H7 (cell line): Measurements from ENCODE around the gene COX6B2. TPM values are rescaled to one million over a fixed set of nuclear protein-coding genes. Genes with fewer than 3 reads are reported as not detected.

Experiments
- DNase-seq: peaks from one replicate; pipeline ENCODE4 v3.0.0; 2012
- H3K27me3 ChIP-seq: 2 replicates; pipeline ENCODE4 v1.6.0; 2011; ENCODE audit warnings: mild to moderate bottlenecking, low read length; ENCODE audit not compliant: control insufficient read depth, insufficient read depth
- H3K36me3 ChIP-seq: replicated peaks from 2 replicates; pipeline ENCODE4 v1.5.1; 2011; ENCODE audit warnings: low read length; ENCODE audit not compliant: control insufficient read depth, insufficient read depth
- H3K4me3 ChIP-seq: 2 replicates; pipeline ENCODE4 v1.5.1; 2011; ENCODE audit warnings: low read depth, mild to moderate bottlenecking, control low read depth, low read length, moderate library complexity; ENCODE audit not compliant: insufficient read depth
- total RNA-seq: library from RNA; depleted of rRNA; stranded (reverse); fragments of >200 nt; shearing (Covaris generic); gene quantifications from 2 replicates; pipeline ENCODE4 v1.2.3, GENCODE V29; 2014

Gene COX6B2
- total RNA-seq, 1 experiment from 2014 or later = 0.17 TPM

DNA sequence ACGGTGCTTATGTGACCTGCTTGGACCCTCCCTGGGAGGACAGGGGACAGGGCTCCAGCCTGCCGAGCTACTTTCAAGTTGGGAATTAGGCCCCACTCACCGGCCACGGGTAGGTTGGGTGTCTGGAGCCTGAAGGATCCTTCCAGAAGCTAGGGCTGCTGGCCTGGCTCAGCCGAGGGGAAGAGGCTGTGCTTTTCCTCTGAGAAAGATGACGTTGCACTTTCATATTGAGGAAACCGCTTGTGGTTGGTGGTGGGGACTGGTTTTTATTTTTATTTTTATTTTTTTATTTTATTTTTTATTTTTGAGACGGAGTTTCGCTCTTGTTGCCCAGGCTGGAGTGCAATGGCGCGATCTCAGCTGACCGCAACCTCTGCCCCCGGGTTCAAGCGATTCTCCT, 29.3 kb downstream of the COX6B2 start, which contains the start of gene TMEM150B:
TSS of gene TMEM150B (minus strand) at position 170 of the 400 bp plus-strand sequence. CDS start 4,305 bp downstream, outside the sequence.
- DNase-seq = no peak
- Histone ChIP-seq H3K36me3 (no peaks in the 10 kb centered on the region), H3K4me3 (no peak within 1 kb of the TSS), H3K27me3 (no peaks in the 10 kb centered on the region)

DNA sequence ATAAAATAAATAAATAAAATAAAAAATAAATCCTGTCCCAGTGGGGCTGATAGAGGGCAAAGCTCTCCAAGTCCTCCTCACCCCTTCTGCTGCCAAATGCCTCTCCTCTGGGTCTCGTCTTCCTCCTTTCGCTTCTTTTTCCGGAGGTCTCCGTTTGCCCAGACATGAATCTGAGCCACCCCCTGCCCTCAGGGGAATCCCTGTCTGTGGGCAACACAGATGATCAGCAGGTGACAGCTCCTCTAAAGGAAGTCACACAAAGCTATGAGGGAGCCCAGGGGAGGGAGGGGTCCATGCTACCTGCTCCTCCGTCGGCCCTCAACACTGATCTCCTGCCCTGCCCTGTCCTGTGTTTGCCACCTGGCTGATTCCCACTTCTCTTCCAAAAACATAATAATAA, 29.9 kb downstream of the COX6B2 start:
- DNase-seq = no peak
- Histone ChIP-seq H3K27me3 (no peaks in the 10 kb centered on the region), H3K36me3 (no peaks in the 10 kb centered on the region), H3K4me3 (no peak overlapping the region)

DNA sequence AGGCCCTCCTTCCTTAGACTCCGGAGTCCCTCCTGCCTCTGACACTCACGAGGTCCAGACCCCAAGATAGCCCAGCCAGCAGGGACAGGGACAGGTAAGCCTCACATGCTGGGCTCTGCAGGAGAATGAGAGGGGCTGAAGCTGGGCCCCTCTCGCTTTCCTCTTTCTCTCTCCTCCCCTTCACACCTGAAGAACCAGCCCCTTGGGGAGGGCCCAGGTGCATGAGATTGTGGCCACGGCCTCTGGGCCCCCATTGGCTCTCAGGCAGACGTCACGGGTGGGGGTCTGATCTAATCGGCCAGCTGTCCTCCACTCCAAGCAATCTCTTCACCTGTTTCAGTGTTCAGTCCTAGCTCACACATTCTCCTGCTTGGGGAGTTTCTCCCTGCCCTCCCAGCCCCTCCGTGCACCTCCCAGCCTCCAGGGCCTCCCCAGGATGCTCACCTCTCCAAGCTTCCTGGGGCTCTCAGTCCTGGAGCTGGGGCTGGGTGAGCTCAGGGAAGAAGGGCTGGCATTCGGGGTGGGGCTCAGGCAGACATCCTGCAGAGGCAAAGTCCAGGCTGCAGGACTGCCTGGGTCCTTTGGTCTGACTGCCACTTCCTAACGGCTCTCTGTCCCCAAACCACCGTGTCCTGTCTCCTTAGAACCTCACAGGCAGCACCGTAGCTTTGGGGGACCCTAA, 32.2 kb downstream of the COX6B2 start:
- Histone ChIP-seq H3K4me3 (no peak overlapping the region), H3K27me3 (no peaks in the 10 kb centered on the region), H3K36me3 (no peaks in the 10 kb centered on the region)
- no peak for DNase-seq

DNA sequence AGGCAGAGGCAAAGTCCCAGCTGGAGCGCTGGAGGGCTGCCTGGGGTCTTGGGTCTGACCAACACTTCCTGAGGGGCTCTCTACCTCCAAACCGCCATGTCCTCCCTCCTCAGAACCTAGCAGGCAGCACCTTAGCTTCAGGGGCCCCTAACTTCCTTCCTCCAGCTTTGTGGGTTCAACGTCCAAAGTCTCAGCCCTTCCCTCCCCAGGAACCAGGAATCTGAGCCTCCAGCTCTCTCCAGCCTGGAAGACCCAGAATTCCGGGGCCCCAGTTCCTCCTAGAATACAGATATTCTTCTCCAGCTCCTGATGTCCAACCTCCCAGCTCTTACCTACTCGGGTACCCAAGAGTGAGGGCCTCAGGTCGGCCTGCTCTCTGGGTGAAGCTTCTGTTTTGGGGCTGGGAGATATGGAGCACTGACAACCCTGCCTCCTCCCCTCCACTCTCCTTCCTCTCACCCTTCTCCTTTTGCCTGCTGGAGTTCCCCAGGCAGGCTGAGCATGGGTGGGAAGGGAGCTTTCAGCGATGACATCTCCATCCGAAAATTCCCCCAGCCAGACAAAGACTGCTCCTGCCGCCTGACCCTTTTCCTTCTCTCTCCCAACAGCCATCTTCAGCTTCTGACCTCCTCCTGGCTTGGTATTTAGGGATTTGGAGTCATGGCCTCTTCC, 32.9 kb downstream of the COX6B2 start:
- Histone ChIP-seq H3K36me3 (no peaks in the 10 kb centered on the region), H3K4me3 (no peak overlapping the region), H3K27me3 (no peaks in the 10 kb centered on the region)
- DNase-seq = no peak

DNA sequence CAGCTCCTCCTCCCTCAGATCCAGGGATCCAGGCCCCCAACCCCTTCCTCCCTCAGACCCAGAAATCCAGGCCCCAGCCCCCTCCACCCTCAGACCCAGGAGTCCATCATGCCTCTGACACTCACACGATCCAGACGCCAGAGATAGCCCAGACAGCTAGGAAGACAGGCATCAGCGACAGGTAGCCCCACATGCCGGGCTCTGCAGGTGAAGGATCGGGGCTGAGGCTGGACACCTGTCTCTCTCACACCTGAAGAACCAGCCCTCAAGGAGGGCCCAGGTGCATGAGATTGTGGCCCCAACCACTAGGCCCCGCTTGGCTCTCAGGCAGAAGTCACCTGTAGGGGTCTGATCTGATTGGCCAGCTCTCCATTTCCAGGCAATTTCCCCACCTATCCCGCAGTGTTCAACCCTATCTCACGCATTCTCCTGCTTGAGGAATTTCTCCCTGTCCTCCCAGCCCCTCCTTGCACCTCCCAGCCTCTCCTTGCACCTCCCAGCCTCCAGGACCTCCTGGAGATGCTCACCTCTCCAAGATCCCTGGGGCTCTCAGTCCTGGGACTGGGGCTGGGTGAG, 33.6 kb downstream of the COX6B2 start:
- no peaks in the 10 kb centered on the region for H3K27me3 ChIP-seq
- peak; percentile 57 for DNase-seq
- no peak overlapping the region for H3K4me3 ChIP-seq
- H3K36me3 ChIP-seq = no peaks in the 10 kb centered on the region

DNA sequence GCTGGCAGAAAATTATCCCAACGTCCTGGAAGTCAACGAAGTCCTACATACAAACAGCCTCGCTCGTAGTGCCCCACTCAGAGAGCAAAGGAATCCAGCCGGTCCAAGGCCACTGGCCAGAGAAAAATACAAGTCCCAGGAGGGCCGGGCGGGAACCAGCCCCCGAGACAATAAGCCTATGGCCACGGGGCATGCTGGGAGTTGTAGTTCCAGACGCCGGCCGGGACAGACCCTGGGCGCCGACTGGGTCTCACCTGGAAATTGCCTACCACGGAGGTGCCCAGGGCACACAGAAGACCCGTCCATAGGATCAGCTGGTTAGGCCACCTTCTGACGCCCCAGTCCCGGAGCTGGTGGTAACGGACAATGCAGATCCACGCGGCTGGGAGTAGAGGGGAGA, 34.7 kb downstream of the COX6B2 start:
- peak; percentile 96 for DNase-seq
- H3K27me3 ChIP-seq = no peaks in the 10 kb centered on the region
- peak overlapping the region; percentile 37 for H3K4me3 ChIP-seq
- no peaks in the 10 kb centered on the region for H3K36me3 ChIP-seq

DNA sequence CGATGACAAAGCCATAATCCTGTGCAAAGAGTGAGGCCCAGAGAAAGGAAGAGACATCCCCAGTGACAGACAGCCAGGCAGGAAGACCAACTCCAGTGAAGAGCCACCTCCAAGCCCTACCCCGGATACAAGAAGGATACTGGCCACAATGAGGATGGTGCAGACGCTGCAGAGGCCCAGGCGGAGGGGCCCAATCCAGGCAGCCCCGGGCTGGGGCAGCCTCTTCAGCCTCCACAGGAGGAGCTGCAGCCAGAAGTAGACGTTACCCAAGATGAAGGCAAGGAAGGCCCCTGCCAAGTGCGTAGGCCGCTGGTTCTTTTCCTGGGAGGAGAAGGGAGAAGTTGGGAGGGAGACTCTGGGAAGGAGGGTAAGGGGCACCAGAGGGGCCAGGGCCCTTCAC, 37.9 kb downstream of the COX6B2 start:
- peak; percentile 65 for DNase-seq
- Histone ChIP-seq H3K27me3 (no peaks in the 10 kb centered on the region), H3K36me3 (no peaks in the 10 kb centered on the region), H3K4me3 (no peak overlapping the region)

DNA sequence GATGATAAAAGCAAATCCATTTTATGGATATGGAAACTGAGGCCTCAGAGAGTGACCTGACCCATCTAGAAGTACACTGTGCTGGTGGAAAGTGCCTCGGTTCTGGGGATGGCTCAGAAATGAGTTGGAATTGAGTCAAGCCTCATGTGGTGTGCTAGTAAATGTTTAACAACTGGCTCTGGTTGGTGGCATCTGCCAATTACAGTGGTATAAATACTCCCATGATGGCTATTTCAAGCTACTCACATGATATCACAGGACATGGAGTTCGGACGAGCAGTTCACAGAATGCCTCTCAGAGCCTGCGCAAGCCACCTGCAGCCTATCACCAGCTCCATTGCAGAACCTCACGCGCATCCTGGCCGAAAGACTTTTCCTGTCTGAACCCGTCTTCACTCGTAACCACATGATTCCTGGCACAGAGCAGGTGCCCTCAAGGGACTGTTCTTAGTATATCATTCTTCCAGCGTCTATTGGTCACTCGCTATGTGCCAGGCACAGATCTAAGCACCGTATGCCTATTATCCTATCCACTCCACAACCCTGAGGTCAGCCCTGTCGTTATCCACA, 38.5 kb downstream of the COX6B2 start:
- Histone ChIP-seq H3K36me3 (no peaks in the 10 kb centered on the region), H3K4me3 (no peak overlapping the region), H3K27me3 (no peaks in the 10 kb centered on the region)
- DNase-seq = no peak

DNA sequence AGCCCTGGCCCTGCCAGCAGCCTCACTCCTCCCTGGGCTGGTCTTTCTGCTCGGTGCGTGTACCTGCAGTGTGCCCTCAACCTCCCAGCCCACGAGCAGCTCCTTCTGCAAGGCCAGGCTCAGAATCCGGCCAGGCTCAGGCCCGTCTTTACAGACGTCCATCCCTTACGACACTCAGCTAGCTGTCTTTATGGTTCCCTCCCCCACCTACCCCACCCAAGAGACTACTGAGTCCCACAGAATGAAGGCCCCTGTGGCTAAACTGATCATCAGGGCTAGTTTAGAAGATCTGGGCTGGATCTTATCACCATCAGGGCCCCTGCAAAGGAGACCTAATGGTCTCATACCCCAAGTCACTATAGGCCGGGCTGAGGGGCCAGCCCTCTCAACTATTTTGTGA, 40.1 kb downstream of the COX6B2 start:
- Histone ChIP-seq H3K27me3 (no peaks in the 10 kb centered on the region), H3K4me3 (no peak overlapping the region), H3K36me3 (peaks cover 3% of the 10 kb centered on the region; the same call in 1 of the 2 replicates)
- DNase-seq = peak; percentile 35

DNA sequence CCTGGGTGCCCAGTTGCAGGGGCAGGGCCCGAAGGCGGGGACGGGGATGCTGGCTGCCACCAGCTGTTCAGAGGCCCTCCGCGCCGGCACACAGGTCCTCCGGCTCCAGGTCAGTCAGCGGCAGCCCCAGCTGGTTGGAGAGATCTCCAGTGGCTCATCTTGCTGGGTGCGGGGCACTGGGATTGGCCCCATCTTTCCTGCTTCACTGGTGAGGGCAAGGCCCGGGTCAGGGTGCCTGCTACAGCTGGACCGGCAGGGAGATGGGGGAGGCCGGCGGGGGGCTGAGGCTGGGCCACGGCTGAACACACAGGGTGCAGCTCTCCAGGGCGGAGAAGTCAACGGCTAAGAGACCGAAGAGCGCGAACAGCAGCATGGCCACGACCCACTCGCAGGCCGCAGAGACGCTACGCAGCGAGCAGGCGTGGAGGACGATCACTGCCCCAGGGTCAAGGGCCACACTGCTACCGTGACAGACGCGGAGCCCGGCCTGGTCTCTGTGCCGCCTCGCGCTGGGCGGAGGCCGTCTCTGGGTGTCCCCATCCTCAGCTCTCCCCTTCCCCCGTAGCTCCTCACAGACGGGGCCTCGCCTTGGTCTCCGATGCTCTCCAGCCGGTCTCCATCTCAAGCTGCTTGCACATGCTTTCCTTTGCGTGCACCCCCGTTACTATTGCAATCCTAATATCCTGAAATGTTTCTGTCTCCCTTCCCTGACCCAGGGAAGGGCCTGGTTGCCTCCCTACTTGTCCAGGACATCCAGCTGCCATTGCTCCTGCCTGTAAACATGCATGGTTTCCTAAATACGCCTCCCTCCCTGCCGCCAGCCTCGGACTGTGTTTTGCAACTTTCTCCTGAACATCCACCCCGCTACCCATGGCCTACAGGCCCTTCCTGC, 41.7 kb downstream of the COX6B2 start:
- Histone ChIP-seq H3K27me3 (no peaks in the 10 kb centered on the region), H3K4me3 (no peak overlapping the region), H3K36me3 (peaks cover 13% of the 10 kb centered on the region)
- peak; percentile 64 for DNase-seq

DNA sequence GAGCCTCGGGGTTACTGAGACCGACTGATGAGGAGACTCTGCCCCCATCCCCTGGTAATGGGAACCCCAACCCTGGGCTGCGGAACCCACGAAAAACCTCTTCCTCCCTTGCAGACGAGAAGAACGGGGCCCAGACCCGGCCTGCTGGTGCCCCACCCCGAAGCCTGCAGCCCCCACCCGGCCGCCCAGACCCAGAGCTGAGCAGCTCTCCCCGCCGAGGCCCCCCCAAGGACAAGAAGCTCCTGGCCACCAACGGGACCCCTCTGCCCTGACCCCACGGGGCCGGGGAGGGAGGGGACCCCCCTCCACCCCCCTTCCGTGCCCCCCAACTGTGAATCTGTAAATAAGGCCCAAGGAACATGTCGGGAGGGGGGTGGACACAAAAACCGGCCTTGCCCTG, 42.7 kb downstream of the COX6B2 start:
- no peak overlapping the region for H3K4me3 ChIP-seq
- H3K27me3 ChIP-seq = no peaks in the 10 kb centered on the region
- H3K36me3 ChIP-seq = peaks cover 14% of the 10 kb centered on the region
- DNase-seq = peak; percentile 53

DNA sequence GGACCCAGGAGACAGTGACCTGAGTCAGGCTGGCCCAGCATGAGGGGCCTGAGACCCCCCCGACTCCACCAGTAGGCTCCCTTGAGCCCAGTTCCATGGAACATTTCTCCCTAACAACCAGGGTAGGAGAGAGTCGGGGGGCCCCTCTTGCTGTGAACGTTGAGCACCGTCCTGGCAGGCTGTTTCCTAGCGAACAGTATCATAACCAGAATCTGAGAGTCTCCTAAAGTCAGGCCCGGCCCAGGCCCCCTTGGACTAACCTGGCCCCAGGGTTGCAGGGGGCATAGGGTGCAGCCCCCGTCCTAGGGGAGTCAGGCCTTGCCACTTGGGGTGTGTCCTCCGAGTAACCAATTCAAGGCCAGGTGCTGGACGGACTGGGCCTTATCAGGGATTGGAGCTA, 43.1 kb downstream of the COX6B2 start:
- Histone ChIP-seq H3K27me3 (no peaks in the 10 kb centered on the region), H3K36me3 (peaks cover 16% of the 10 kb centered on the region), H3K4me3 (no peak overlapping the region)
- DNase-seq = no peak

DNA sequence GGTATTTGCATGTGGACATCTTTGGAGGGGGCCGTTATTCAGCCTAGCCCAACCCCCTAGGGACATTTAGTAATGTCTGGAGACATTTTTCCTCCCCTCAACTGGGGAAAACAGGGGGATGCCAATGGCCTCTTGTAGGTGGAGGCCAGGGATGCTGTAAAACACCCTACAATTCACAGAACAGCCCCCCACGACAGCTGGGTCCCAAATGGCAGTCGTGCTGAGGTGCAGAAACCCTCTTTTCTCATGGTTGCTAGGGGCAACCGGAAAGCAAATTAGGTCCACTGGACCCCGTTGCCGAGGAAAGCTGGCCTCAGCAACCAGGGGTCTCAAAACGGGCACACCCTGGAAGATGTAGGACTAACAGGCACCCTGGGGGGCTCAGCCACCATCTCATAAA, 44.0 kb downstream of the COX6B2 start:
- Histone ChIP-seq H3K36me3 (peaks cover 22% of the 10 kb centered on the region), H3K27me3 (no peaks in the 10 kb centered on the region), H3K4me3 (no peak overlapping the region)
- DNase-seq = peak; percentile 24

DNA sequence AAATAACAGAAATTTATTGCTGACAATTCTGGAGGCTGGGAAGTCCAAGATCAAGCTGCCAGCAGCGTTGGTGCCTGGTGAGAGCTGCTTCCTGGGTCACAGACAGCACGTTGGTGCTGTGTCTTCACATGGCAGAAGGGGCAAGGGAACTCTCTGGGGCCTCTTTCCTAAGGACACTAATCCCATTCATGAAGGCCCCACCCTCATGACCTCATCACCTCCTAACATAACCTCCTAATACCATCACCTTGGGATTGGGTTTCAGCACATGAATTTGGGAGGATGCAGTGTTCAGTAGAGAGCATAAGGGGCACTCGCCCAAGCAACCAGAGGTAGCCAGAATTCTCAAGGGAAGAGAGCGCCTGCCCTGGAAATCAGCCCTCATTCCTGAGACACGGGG, 45.1 kb downstream of the COX6B2 start:
- no peak for DNase-seq
- Histone ChIP-seq H3K4me3 (no peak overlapping the region), H3K27me3 (no peaks in the 10 kb centered on the region), H3K36me3 (peaks cover 22% of the 10 kb centered on the region)
